HG03354 (cell line): ENCODE results near the gene MAX.

Source experiments
- ATAC-seq: cut with Tn5 transposase; IDR thresholded peaks from one replicate; pipeline ENCODE4 v1.9.1; 2021; ENCODE audit warnings: mild to moderate bottlenecking; ENCODE audit not compliant: unreplicated experiment, poor library complexity, severe bottlenecking

Gene MAX

DNA sequence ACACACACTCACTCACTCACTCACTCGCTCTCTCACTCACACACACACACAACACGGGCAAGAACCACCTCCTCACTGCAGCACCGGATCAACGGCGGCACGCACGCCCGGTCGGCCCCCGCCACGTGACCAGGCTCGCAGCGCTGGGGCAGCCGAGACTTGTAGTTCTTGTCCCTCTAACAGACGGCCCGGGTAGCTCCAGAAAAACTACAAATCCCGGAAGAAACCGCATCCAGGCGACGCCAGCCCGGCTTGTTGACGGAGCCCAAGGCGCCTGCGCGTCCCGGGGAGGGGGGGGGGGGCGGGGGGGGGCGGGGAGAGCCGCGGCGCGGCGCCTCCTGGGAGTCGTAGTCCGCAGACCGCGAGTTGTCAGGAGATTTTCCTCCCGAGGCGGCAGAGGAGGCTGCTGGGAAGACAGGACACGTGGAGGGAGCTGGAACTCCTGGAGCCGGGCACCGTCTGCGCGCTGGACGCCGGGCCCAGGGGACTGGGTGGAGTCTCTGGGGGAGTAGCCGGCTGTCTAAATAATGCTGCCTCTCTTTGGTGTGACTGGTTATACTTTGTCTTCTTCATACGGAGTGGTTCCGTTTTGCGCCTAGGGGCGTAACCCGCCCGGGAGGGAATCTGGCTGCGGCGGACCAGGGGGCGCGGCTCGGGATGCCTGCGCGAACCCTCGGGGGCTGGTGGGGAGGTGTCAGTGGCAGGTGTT is at the start of gene MAX:
Gene MAX, minus strand, starts transcription at position 77 of the 709 bp plus-strand sequence. CDS start 178 bp downstream, outside the sequence.
- ATAC-seq, result peak; percentile 88

DNA sequence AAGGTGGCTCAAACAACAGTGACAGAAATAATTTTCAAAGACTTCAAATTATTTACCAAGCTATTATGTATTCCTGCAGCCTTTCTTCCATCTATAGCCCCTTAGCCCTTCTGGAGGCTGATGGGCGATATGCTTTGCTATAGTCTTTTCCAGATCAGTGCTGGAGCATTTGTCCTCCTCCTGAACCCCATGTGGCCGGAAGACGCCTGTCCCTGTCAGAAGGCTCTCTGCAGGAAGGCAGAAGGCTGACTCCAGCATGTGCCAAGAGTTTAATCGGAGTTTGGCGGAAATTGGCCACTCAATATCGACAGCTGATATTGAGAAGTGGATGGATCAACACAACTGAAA is 49.3 kb upstream of the MAX start:
- no peak for ATAC-seq

- ATAC-seq, result no peak
These were observed 48.7 kb upstream of the MAX start for GRCh38 chr14:65150898-65151608.

DNA sequence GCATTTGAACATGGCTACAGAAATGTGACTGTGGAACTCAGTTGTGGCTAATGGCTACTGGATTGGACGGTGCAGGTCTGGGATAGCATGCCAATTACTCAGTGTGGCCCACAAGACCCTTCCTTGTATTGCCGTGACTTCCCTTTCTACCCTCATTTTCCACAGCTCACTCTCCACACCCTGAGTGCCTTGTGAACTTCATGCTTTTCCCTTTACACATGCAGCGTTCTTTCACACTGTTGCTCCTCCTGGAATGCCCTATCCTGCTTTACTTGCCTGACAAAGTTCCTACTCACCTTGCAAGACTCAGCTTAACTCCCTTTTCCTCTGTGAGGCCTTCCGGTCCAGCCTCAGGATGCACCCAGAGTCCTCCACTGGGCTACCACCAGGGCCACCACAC is 46.8 kb upstream of the MAX start:
- ATAC-seq, result no peak

- no peak for ATAC-seq
These were observed 41.9 kb upstream of the MAX start for GRCh38 chr14:65144170-65144569.

- no peak for ATAC-seq
These were observed 40.8 kb upstream of the MAX start for GRCh38 chr14:65142914-65143625.

DNA sequence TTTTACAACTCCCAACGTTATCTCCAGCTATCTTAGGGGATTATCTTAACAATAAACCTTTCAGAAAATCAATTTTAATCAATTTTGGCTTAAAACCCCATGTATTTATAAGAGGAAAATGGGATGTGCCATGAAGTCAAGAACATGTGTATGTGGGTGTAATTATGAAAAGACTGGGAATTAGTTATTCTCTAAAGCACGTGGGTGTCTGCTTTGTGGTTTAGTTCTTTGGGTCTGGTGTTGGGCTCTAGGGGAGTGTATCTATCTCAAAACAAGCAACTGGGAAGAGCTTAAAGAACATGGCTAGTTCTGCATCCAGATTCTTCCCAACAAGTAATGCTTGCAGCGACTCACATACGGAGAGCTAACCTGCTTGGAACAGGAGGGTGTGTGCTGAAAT is 40.1 kb upstream of the MAX start:
- ATAC-seq, result no peak

DNA sequence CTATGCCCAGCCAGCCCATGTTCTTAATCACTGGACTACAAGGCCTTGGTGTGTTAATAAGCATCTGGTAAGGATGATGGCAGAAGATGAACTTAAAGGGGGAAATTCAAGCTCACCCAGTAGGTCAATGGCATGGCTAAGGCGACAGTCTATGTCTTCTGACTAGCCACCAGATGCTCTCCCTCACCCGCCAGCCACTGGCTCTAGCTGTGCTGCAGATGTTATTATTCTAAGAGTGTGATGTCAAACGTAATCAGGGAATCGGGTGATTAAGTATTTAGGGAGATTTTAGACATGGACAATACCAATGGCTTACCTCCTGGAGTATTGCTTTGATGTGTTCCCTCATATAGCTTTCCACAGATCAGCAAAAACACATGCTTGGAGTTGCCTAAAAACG is 39.2 kb upstream of the MAX start:
- no peak for ATAC-seq

- ATAC-seq, result no peak
These were observed 35.5 kb upstream of the MAX start for GRCh38 chr14:65137648-65138307.

DNA sequence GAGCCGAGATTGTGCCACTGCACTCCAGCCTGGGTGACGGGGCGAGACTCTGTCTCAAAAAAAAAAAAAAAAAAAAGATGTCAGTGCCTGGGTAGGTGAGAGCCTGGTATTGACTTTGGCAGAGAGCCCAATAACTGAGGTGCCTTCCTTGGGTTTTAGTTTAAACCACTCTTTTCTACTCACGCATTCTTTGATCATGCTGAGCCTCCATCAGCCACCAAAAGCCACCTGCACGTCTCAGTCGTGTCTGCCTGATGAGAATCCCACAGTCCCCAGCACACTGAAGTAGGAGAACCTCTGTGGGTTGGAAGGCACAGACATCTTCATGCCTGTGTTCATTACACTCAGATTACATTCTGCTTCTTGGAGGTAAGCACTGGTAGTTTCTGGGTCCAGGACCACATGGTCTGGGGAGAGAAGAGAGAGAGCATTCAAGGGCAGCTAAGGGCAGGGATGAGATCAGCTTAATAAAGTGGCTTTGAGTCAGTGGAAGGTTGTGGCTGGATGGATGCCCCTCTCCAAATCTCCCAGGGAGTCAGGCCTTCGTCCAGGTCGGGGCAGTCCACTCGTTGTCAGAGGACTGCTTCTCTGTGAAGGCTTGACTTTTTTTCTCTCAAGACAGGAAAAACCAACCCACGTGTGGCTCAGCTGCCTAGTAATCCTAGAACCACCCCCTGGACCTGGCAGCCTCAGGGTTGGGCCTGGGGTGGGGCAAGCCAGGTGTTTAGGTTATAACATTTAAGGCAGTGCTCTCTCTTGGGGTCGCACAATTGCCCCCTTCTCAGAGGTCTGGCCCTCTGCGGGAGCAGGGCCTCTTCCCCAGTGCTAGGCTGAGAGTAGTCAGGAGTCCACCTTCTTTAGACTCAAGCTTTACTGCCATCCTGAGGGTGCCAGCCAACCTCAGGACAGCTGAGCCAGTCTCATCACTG is 32.6 kb upstream of the MAX start:
- ATAC-seq, result no peak

DNA sequence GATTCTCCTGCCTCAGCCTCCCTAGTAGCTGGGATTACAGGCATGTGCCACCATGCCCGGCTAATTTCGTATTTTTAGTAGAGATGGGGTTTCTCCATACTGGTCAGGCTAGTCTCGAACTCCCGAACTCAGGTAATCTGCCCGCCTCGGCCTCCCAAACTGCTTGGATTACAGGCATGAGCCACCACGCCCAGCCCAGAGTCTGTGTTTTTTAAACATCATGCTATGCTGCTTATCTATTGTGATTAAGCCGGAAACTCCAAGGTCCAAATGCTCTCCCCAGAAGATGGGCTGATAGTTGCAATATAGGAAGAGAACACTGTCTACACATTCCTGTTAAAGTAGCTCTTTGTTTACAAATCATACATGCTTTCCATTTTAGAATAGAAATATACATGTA is 30.5 kb upstream of the MAX start:
- ATAC-seq, result no peak

DNA sequence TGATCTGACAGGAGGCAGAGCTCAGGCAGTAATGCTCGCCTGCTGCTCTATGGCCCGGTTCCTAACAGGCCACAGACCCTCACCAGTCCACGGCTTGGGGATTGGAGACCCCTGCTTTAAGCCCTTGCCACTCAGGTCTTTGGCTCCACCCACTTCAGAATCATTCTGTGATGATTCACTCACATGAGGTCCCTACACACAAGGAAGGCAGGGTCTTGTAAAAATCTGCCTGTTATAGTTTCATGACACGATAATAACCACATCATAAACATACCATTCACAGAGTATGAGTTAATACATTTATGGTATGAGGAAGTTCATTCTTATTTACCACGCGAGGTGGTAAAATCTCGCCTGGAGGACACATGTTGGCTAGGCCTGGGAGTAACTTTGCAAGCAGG is 29.0 kb upstream of the MAX start:
- no peak for ATAC-seq

- ATAC-seq, result no peak
These were observed 25.8 kb upstream of the MAX start for GRCh38 chr14:65128096-65128495.

- ATAC-seq, result no peak
These were observed 15.7 kb upstream of the MAX start for GRCh38 chr14:65117769-65118745.

GRCh38 chr14:65115615-65116014 is 13.3 kb upstream of the MAX start:
- ATAC-seq, result no peak

DNA sequence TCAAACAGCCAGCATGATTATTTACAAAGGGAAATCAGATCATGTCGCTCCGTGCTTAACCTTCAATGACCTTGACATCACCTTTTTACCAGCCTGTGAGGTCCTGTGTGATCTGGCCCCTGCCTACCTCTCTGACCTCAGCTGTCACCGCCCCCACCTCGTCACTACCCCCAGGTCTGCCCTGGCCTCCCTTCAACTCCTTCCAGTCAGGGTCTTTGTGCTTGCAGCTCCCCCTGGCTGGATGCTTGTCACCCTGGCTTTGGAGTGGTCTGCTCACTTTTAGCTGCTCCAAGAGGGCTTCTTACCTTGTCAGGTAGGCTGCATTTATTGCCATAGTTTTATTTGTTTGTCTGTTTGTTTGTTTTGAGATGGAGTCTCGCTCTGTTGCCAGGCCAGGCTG is 8.2 kb upstream of the MAX start:
- ATAC-seq, result no peak

GRCh38 chr14:65109357-65109756 is 7.0 kb upstream of the MAX start:
- ATAC-seq, result no peak

- no peak for ATAC-seq
These were observed 4.9 kb upstream of the MAX start for GRCh38 chr14:65107200-65107599.
